ENCODE measurements around the gene MFSD6. TPM values are rescaled to one million over a fixed set of nuclear protein-coding genes. Genes with fewer than 3 reads are reported as not detected.

Gene MFSD6
- total RNA-seq, 2 experiments from 2014 or later, result 34.1 to 37.1 TPM

DNA sequence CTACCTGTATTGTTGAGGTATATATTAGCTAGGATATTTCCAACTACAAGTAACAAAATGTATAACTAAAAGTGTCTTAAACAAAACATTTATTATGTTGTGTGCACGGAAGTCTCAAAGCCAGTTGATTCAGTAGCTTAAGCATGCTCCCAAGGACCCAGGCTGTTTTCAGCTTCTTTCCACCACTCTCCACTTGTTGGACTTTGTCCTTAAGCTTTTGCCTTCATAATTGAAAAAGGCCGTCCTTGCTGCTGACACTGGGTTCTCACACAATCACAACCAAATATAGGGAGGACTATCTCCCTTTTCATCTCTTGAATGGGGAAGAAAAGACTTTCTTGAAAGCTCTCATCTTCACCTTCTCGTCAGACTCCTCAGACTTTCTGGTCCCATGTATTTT, 138.6 kb downstream of the MFSD6 start:
- H3K4me1 Mint-ChIP-seq (ENCODE audit: low read depth), result peaks cover 7% of the 10 kb centered on the region
- peaks cover 13% of the 10 kb centered on the region for H3K9me3 Mint-ChIP-seq
- ChIA-PET CTCF (no interaction called here), POLR2A (no interaction called here)
- no peaks in the 10 kb centered on the region for H3K27me3 Mint-ChIP-seq
- intact Hi-C loops (cut with micrococcal nuclease), result no loop called here
- no peak overlapping the region for H3K4me3 Mint-ChIP-seq
- DNase-seq, result no peak
- H3K36me3 Mint-ChIP-seq, result peaks cover 17% of the 10 kb centered on the region
- H3K27ac Mint-ChIP-seq, result no peak overlapping the region

DNA sequence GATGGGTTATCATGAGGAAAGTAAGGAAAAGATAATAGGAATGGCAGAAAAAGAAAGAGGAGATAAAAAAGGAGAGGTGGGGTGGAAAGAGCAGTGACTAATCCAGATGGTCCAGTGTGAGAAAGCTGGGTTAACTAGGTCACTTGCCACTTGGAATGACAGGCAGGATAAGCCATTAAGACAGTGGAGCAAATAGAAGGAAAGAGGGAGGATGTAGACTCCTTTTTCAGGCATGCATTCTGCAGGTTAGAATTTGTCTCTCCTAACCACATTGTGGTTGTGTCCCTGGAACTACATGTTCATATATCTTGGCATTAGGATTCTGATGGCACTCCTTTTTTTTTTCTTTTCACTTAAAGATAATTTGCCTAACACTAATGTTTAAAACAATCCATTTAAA, 139.7 kb downstream of the MFSD6 start:
- ChIA-PET CTCF (no interaction called here), POLR2A (no interaction called here)
- DNase-seq, result no peak
- Mint-ChIP-seq H3K4me3 (no peak overlapping the region), H3K4me1 (ENCODE audit: low read depth) (peaks cover 11% of the 10 kb centered on the region), H3K27ac (no peak overlapping the region), H3K27me3 (no peaks in the 10 kb centered on the region), H3K9me3 (peaks cover 1% of the 10 kb centered on the region), H3K36me3 (peaks cover 8% of the 10 kb centered on the region)
- intact Hi-C loops (cut with micrococcal nuclease), result no loop called here

DNA sequence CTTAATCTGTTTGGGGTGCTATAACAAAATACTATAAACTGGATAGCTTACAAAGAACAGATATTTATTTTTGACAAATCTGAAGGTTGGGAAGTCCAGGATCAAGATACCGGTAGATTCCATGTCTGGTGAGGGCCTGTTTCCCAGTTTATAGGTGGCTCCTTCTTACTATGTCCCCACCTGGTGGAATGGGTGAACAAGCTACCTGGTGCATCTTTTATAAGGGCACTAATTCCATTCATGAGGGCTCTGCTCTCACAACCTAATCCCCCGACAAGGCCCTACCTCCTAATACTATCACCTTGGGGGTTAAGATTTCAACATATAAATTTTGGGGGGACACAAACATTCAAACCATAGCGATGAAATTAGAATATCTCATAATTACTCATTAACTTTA, 142.0 kb downstream of the MFSD6 start:
- CTCF ChIA-PET, result no interaction called here
- intact Hi-C loops (cut with micrococcal nuclease), result no loop called here
- no peak overlapping the region for H3K27ac Mint-ChIP-seq
- H3K36me3 Mint-ChIP-seq, result peaks cover under 1% of the 10 kb centered on the region
- H3K27me3 Mint-ChIP-seq, result no peaks in the 10 kb centered on the region
- H3K9me3 Mint-ChIP-seq, result no peaks in the 10 kb centered on the region
- POLR2A ChIA-PET, result no interaction called here
- DNase-seq, result no peak
- peaks cover 10% of the 10 kb centered on the region for H3K4me1 Mint-ChIP-seq (ENCODE audit: low read depth)
- no peak overlapping the region for H3K4me3 Mint-ChIP-seq

Other genes with a start within 250 kb of the MFSD6 start
- gene HIBCH, start 88.5 kb upstream of the MFSD6 start, total RNA-seq, result 10 to 100 TPM; 33.9 to 37.8 TPM
- gene INPP1, start 64.8 kb upstream of the MFSD6 start, total RNA-seq, result 10 to 100 TPM; 15.8 to 16.3 TPM
- gene NEMP2, start 126.4 kb downstream of the MFSD6 start, total RNA-seq, result 10 to 100 TPM; 28.8 to 30.0 TPM
- gene NAB1, start 240.7 kb downstream of the MFSD6 start, total RNA-seq, result 10 to 100 TPM; 48.7 to 51.5 TPM